ENCODE measurements around the gene ANKRD12.

DNA sequence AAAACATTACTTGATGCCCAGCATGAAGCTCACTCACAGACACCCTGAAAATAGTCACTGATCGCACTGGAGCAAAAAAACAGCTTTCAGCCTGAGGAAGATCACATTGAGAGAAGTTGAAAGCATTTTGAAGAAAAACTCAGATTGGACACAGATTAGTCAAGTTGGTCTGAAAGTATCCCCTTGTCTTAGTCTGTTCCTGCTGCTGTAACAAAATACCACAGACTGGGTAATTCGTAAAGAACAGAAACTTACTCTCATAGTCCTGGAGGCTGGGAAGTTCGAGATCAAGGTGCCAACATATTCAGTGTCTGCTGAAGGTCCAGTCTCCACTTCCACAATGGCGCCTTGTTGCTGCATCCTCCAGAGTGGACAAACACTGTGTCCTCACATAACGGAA is 48.3 kb upstream of the ANKRD12 start:
- TF ChIP-seq, protein P1, sequence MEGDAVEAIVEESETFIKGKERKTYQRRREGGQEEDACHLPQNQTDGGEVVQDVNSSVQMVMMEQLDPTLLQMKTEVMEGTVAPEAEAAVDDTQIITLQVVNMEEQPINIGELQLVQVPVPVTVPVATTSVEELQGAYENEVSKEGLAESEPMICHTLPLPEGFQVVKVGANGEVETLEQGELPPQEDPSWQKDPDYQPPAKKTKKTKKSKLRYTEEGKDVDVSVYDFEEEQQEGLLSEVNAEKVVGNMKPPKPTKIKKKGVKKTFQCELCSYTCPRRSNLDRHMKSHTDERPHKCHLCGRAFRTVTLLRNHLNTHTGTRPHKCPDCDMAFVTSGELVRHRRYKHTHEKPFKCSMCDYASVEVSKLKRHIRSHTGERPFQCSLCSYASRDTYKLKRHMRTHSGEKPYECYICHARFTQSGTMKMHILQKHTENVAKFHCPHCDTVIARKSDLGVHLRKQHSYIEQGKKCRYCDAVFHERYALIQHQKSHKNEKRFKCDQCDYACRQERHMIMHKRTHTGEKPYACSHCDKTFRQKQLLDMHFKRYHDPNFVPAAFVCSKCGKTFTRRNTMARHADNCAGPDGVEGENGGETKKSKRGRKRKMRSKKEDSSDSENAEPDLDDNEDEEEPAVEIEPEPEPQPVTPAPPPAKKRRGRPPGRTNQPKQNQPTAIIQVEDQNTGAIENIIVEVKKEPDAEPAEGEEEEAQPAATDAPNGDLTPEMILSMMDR (conservative IDR thresholded peaks at IDR 0.05; ENCODE audit: low read length), result no peak
- no peak for TF ChIP-seq EZH2phosphoT487 (IDR thresholded peaks at IDR 0.05; ENCODE audit: borderline replicate concordance)

All from Loucy (cell line).